Heart left ventricle (tissue), 16 donors: Measurements from ENCODE around the gene OR1N1. TPM values are rescaled to one million over a fixed set of nuclear protein-coding genes. Genes with fewer than 3 reads are reported as not detected.

Experiments used
- ATAC-seq, 4 donors: fragments of 200-7000 bp; cut with Tn5 transposase; one replicate each; pipeline ENCODE4 v1.9.1; 2020 to 2022; ENCODE audit warnings: moderate library complexity in 4 of 4, mild to moderate bottlenecking in 3 of 4, moderate number of reproducible peaks in 1 of 4
- DNase-seq, 5 donors: peaks; one replicate each; pipeline ENCODE4 v3.0.0-alpha.2; 2020
- H3K27ac ChIP-seq, 12 donors: fragments of 200-600 bp; sonication (generic) in 4 of 12; one replicate each; pipeline versions ENCODE4 v1.5.0 to v1.8.0; 2016 to 2022; ENCODE audit warnings: mild to moderate bottlenecking in 2 of 12
- H3K27me3 ChIP-seq, 9 donors: fragments of 200-600 bp; sonication (generic) in 2 of 9; one replicate each; pipeline versions ENCODE4 v1.5.1 to v1.8.0; 2016 to 2022; ENCODE audit warnings: mild to moderate bottlenecking in 3 of 9
- H3K36me3 ChIP-seq, 9 donors: fragments of 200-600 bp; sonication (generic) in 2 of 9; one replicate each; pipeline versions ENCODE4 v1.5.0 to v1.8.0; 2018 to 2022; ENCODE audit warnings: mild to moderate bottlenecking in 2 of 9
- H3K4me1 ChIP-seq, 12 donors: fragments of 200-600 bp; sonication (generic) in 4 of 12; one replicate each; pipeline versions ENCODE4 v1.5.0 to v1.8.0; 2016 to 2022; ENCODE audit warnings: mild to moderate bottlenecking in 3 of 12
- H3K4me3 ChIP-seq, 12 donors: fragments of 200-600 bp; sonication (generic) in 4 of 12; one replicate each; pipeline versions ENCODE4 v1.5.0 to v1.8.0; 2017 to 2022; ENCODE audit warnings: mild to moderate bottlenecking in 9 of 12, moderate library complexity in 4 of 12
- H3K9me3 ChIP-seq, 12 donors: fragments of 200-600 bp; sonication (generic) in 4 of 12; one replicate each; pipeline versions ENCODE4 v1.5.0 to v1.8.0; 2016 to 2022; ENCODE audit warnings: mild to moderate bottlenecking in 1 of 12
- POLR2A ChIP-seq, 2 donors: fragments of 450-650 bp; IDR thresholded peaks; one replicate each; pipeline ENCODE4 v1.6.1; 2017; ENCODE audit warnings: antibody characterized with exemption in 2 of 2, mild to moderate bottlenecking in 2 of 2, moderate library complexity in 2 of 2
- WGBS, 4 donors: extraction: QIAGEN DNeasy Blood & Tissue Kit in 2 of 4; methylation state at CpG; one replicate each; pipeline versions ENCODE4 v1.1.5 to v1.1.7; 2013 to 2018; 5-methylcytosine and 5-hydroxymethylcytosine counted together
- intact Hi-C, 10 donors: fragments of 100-400 bp; cut with DNase I; formaldehyde crosslinking; loops; one replicate each; pipeline versions ENCODE4 v1.11.1 to v1.14.2; 2022
- polyA plus RNA-seq, 2 donors: library from polyadenylated mRNA; stranded (reverse); fragments of 200-250 nt; gene quantifications; one replicate each; pipeline ENCODE4 v1.2.3, GENCODE V29; 2013
- total RNA-seq, 9 donors: library from RNA; depleted of rRNA in 2 of 9; stranded (reverse); fragments of >200 nt in 2 of 9; fragmentation: NEBNext Ultra II Directional in 3 of 9; extraction: Animal tissue kit (Norgen Biotek cat#: 25700) in 3 of 9; gene quantifications; one replicate each; pipeline versions ENCODE4 v1.1.0 to v1.2.4, GENCODE V29; 2016 to 2023
- TF ChIP-seq, protein P1 (sequence below), 12 donors: fragments of 200-600 bp; sonication (generic) in 4 of 12; IDR thresholded peaks; one replicate each; pipeline versions ENCODE4 v1.5.0 to v1.8.0; 2018 to 2022; ENCODE audit warnings: antibody characterized with exemption in 12 of 12, mild to moderate bottlenecking in 5 of 12
- donor health status: ischemic (EF 13 %, LVEDD 7.1; RV severe dilation, severe dysfunction).
- donor health status: healthy with polysubstance abuse.
- donor health status: DM: no; HTN: yes; CAD: no.
- donor health status: DM: no; HTN: no; CAD: no.
- donor health status: ischemic (EF 25% LVEDD 6.9; RV normal size, moderate dysfunction).
- donor health status: ischemic (EF 25% LVEDD 5.7; RV mildly dilated, moderate dysfunction).
- donor health status: healthy.
- donor health status: DM: yes; HTN: yes; CAD: no.
- donor health status: ischemic (EF 35%, LVEDD 5.7; RV mildly dilated, moderate dysfunction).
- donor health status: nonischemic (EF 11% LVEDD 7.7; RV severe dilation, severe dysfunction).
- donor health status: DM: yes; HTN: yes; CAD: no.
- donor health status: PGD.
- donor health status: ischemic (EF 29% LVEDD 5.4; RV normal size, mild dysfunction).
- donor health status: nonischemic (EF 23%, LVEDD 6.1; RV moderate dilation, normal function).

OR1N1 gene
- total and polyA plus RNA-seq, 11 donors = not detected

DNA sequence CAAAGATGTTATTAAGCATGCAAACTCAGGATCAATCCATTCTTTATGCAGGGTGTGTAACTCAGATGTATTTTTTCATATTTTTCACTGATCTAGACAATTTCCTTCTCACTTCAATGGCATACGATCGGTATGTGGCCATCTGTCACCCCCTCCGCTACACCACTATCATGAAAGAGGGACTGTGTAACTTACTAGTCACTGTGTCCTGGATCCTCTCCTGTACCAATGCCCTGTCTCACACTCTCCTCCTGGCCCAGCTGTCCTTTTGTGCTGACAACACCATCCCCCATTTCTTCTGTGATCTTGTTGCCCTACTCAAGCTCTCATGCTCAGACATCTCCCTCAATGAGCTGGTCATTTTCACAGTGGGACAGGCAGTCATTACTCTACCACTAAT lies 7.7 kb downstream of the OR1N1 start:
- H3K27me3 ChIP-seq = peaks cover 0 to 28% (median 0%) of the 10 kb centered on the region in 9 donors
- ATAC-seq = no peak
- H3K4me1 ChIP-seq = no peaks in the 10 kb centered on the region
- intact Hi-C loops = no loop called here
- no peak overlapping the region for H3K4me3 ChIP-seq
- TF ChIP-seq, protein P1, sequence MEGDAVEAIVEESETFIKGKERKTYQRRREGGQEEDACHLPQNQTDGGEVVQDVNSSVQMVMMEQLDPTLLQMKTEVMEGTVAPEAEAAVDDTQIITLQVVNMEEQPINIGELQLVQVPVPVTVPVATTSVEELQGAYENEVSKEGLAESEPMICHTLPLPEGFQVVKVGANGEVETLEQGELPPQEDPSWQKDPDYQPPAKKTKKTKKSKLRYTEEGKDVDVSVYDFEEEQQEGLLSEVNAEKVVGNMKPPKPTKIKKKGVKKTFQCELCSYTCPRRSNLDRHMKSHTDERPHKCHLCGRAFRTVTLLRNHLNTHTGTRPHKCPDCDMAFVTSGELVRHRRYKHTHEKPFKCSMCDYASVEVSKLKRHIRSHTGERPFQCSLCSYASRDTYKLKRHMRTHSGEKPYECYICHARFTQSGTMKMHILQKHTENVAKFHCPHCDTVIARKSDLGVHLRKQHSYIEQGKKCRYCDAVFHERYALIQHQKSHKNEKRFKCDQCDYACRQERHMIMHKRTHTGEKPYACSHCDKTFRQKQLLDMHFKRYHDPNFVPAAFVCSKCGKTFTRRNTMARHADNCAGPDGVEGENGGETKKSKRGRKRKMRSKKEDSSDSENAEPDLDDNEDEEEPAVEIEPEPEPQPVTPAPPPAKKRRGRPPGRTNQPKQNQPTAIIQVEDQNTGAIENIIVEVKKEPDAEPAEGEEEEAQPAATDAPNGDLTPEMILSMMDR (IDR thresholded peaks at IDR 0.05) = no peak
- no peak for TF ChIP-seq POLR2A (IDR thresholded peaks at IDR 0.05)
- H3K36me3 ChIP-seq = no peaks in the 10 kb centered on the region
- H3K9me3 ChIP-seq = no peaks in the 10 kb centered on the region
- WGBS, 4 donors = 86 to 94% (median 87%) methylated on average over 3 of the region's 3 CpGs
- DNase-seq = no peak
- no peak overlapping the region for H3K27ac ChIP-seq

DNA sequence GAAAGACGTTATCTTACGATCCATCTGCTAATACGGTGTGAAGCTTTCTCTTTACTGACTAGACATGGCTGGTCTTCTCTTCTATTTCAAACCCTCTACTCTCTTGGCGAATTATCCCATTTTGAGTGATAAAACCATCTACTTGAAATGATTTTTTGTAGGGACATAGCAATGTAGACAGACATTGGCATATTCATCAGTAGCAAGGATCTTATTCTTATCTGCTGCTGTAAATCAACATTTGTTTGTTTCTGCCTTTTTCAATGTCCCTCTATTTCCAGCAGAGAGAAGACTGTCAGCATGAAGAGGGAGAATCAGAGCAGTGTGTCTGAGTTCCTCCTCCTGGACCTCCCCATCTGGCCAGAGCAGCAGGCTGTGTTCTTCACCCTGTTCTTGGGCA lies 8.3 kb downstream of the OR1N1 start, which contains the start of gene OR1J4:
OR1J4 (plus strand) TSS at position 301 of the 400 bp plus-strand sequence; CDS start at position 301, 0 bp downstream.
- no peak for TF ChIP-seq POLR2A (IDR thresholded peaks at IDR 0.05)
- TF ChIP-seq, protein P1 (IDR thresholded peaks at IDR 0.05) = no peak
- Histone ChIP-seq H3K36me3 (no peaks in the 10 kb centered on the region), H3K9me3 (no peaks in the 10 kb centered on the region), H3K4me3 (no peak within 1 kb of the TSS), H3K4me1 (no peaks in the 10 kb centered on the region), H3K27me3 (peaks cover 0 to 28% (median 0%) of the 10 kb centered on the region in 9 donors), H3K27ac (no peak within 1 kb of the TSS)
- DNase-seq (no peak), ATAC-seq (no peak)
- 74 to 79% (median 77%) methylated on average over 4 of the region's 4 CpGs for WGBS, 4 donors
- intact Hi-C loops = no loop called here

DNA sequence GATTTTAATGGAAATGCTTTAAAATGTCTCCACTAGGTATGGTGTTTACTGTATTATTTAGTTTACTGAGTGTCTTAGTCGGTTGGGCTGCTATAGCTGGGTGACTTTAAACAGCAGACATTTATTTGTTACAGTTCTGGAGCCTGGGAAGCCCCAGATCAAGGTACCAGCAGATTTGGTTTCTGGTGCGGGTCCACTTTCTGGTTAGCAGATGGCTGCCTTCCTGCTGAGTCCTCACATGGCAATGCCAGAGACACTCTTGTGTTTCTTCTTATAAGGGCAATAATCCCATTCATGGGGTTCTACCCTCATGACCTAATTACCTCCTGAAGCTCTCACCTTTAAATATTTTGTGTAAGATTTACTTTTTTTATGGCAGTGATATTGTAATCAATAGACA lies 8.9 kb downstream of the OR1N1 start:
- Histone ChIP-seq H3K27me3 (peaks cover 0 to 28% (median 0%) of the 10 kb centered on the region in 9 donors), H3K27ac (no peak overlapping the region), H3K4me3 (no peak overlapping the region), H3K9me3 (no peaks in the 10 kb centered on the region), H3K4me1 (no peaks in the 10 kb centered on the region), H3K36me3 (no peaks in the 10 kb centered on the region)
- TF ChIP-seq POLR2A (IDR thresholded peaks at IDR 0.05) = no peak
- TF ChIP-seq, protein P1 (IDR thresholded peaks at IDR 0.05) = no peak
- DNase-seq (no peak), ATAC-seq (no peak)
- intact Hi-C loops = no loop called here
- WGBS, 4 donors = 45 to 57% (median 52%) methylated on average over 2 of the region's 2 CpGs

DNA sequence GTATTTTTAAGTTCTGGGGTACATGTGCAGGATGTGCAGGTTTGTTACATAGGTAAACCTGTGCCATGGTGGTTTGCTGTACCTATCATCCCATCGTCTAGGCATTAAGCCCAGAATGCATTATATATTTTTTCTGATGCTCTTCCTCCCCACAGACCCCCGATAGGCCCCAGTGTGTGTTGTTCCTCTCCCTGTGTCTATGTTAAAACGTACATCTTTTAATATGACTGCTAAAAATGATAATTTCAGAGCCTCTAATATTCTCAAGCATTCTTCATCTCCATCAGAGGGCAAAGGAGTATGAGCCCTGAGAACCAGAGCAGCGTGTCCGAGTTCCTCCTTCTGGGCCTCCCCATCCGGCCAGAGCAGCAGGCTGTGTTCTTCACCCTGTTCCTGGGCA lies 16.6 kb downstream of the OR1N1 start, which contains the start of gene OR1J2:
OR1J2 (plus strand) TSS at position 301 of the 400 bp plus-strand sequence; CDS start at position 301, 0 bp downstream.
- Histone ChIP-seq H3K27me3 (peaks cover 0 to 11% (median 0%) of the 10 kb centered on the region in 9 donors), H3K9me3 (no peaks in the 10 kb centered on the region), H3K4me1 (no peaks in the 10 kb centered on the region), H3K4me3 (no peak within 1 kb of the TSS), H3K36me3 (no peaks in the 10 kb centered on the region), H3K27ac (no peak within 1 kb of the TSS)
- TF ChIP-seq, protein P1 (IDR thresholded peaks at IDR 0.05) = no peak
- no peak for TF ChIP-seq POLR2A (IDR thresholded peaks at IDR 0.05)
- intact Hi-C loops = no loop called here
- ATAC-seq = no peak
- DNase-seq = no peak
- 71 to 79% (median 74%) methylated on average over 6 of the region's 6 CpGs for WGBS, 4 donors
